Small intestine (tissue), 7 donors: ENCODE results near the gene APBA1. TPM values are rescaled to one million over a fixed set of nuclear protein-coding genes. Genes with fewer than 3 reads are reported as not detected.
A peak's percentile ranks its signal among the peaks of the same experiment; 100 is the strongest.

Source experiments
- DNase-seq, 2 donors: peaks; one replicate each; pipeline versions ENCODE4 v3.0.0 to v3.0.0-alpha.2; 2013
- FAIRE-seq: peaks from 2 replicates; lab custom pipeline; 2012; peaks lifted over from hg19 to GRCh38; lab: Jason Lieb, UNC
- H3K27ac ChIP-seq, 3 donors: one replicate each; pipeline ENCODE4 v1.5.1; 2013; ENCODE audit warnings: low read length in 2 of 3, mild to moderate bottlenecking in 2 of 3, control low read depth in 1 of 3, inconsistent platforms in 1 of 3, low read depth in 1 of 3, moderate library complexity in 1 of 3
- H3K27me3 ChIP-seq, 3 donors: one replicate each; pipeline ENCODE4 v1.6.1; 2013; ENCODE audit warnings: low read length in 3 of 3, inconsistent platforms in 1 of 3; ENCODE audit not compliant: control insufficient read depth in 3 of 3, insufficient read depth in 3 of 3
- H3K36me3 ChIP-seq, 3 donors: one replicate each; pipeline ENCODE4 v1.6.1; 2013; ENCODE audit warnings: low read length in 3 of 3, inconsistent platforms in 1 of 3, low read depth in 1 of 3, mild to moderate bottlenecking in 1 of 3, moderate library complexity in 1 of 3; ENCODE audit not compliant: control insufficient read depth in 3 of 3, insufficient read depth in 2 of 3
- H3K4me1 ChIP-seq, 3 donors: one replicate each; pipeline ENCODE4 v1.6.1; 2013; ENCODE audit warnings: low read length in 2 of 3, inconsistent platforms in 1 of 3, low read depth in 1 of 3, mild to moderate bottlenecking in 1 of 3, moderate library complexity in 1 of 3; ENCODE audit not compliant: control insufficient read depth in 3 of 3, insufficient read depth in 2 of 3
- H3K4me3 ChIP-seq, 3 donors: one replicate each; pipeline ENCODE4 v1.5.1; 2013; ENCODE audit warnings: low read length in 3 of 3, control low read depth in 1 of 3, inconsistent platforms in 1 of 3, low read depth in 1 of 3, mild to moderate bottlenecking in 1 of 3, moderate library complexity in 1 of 3
- H3K9me3 ChIP-seq, 2 donors: one replicate each; pipeline ENCODE4 v1.6.1; 2013; ENCODE audit warnings: low read depth in 1 of 2, low read length in 1 of 2; ENCODE audit not compliant: control insufficient read depth in 2 of 2, insufficient read depth in 1 of 2
- WGBS, 3 donors: extraction: QIAGEN DNeasy Blood & Tissue Kit; methylation state at CpG; one replicate each; pipeline ENCODE4 v1.1.7; 2013; 5-methylcytosine and 5-hydroxymethylcytosine counted together
- polyA plus RNA-seq, 4 donors: library from polyadenylated mRNA; stranded (reverse) in 3 of 4; unstranded in 1 of 4; fragments of 200-250 nt in 3 of 4; fragments of 120-200 nt in 1 of 4; gene quantifications; one replicate each; pipeline versions ENCODE4 v1.2.1 to v1.2.3, GENCODE V29; 2013
- donor health status: healthy with polysubstance abuse.
- donor health status: control.
- donor health status: control.
- donor health status: Bipolar disorder and iron deficiency.
- donor health status: healthy.

The APBA1 gene
- polyA plus RNA-seq, 4 donors = 0.27 to 6.7 (median 3.7) TPM; not detected in 1

DNA sequence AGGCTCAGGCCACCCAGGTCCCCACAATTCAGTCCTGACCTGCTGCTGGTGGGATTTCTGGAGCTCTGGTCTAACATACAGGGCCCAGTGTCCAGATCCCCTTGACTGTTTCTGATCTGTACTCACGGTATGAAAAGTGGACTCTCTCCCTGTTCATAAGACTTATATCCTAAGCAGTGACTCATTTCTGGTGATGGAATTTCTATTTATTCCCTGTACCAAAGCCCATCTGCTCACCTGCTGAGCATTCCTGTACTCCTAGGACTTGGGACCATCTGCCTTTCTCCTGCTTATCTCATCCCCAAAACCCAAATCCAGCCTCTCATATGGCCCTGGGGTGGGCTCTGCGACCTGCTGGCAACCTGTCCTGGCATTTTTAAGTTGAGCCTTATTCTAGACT, 86.6 kb downstream of the APBA1 start:
- FAIRE-seq = no peak
- no peak overlapping the region for H3K27ac ChIP-seq
- H3K36me3 ChIP-seq = no peaks in the 10 kb centered on the region
- H3K4me3 ChIP-seq = no peak overlapping the region
- H3K4me1 ChIP-seq = peaks cover 0 to 3% (median 0%) of the 10 kb centered on the region in 3 donors
- 60 to 75% (median 68%) methylated on average over 2 of the region's 2 CpGs for WGBS, 3 donors
- DNase-seq = no peak
- H3K9me3 ChIP-seq = no peaks in the 10 kb centered on the region
- H3K27me3 ChIP-seq = no peaks in the 10 kb centered on the region

DNA sequence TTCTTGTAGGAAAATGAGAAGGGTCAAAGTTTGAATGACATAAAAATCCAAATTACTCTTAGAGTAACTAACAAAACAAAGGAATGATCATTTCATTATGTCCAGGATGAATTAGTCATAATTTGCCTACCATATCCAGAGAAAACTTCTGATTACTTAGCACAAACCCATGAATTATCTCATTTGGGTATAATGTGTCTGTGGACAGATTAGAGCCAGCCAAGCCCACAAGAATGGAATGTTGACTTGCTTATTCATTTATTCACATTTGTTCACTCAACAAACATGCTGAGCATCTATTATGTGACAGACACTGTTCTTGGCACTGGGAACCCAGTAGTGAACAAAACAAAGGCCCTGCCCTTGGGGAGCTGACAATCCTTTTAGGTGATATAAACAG, 87.4 kb downstream of the APBA1 start:
- DNase-seq (no peak), FAIRE-seq (no peak)
- Histone ChIP-seq H3K4me3 (no peak overlapping the region), H3K27me3 (no peaks in the 10 kb centered on the region), H3K9me3 (no peaks in the 10 kb centered on the region), H3K27ac (no peak overlapping the region), H3K4me1 (peaks cover 3% of the 10 kb centered on the region in 3 donors), H3K36me3 (no peaks in the 10 kb centered on the region)

DNA sequence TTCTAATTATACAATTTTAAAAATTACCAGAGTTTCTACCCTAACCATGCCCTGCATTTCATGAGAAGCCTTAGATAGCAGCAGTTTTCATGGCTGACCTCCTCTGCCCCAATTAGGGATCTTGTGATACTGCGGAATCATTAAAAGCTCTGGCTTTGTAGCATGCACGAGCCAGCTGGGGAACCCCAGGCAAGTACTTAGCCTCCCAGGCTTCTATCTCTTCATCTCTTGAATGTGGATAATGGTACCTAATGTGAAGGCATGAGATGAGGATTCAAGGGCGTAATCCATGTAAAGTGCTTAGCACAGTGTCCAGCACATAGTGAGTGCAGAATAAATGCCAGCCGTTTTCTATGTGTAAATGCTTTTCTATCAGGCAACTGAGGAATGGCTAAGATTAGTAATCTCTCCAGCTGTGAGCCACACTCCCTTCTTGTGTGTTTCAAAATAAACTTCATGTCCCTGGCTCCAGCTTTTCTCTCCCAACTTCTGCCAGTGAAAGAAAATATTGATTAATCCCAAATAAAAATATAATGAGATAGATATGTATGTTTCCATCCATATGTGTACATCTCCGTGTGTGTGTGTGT, 88.4 kb downstream of the APBA1 start:
- H3K27me3 ChIP-seq = no peaks in the 10 kb centered on the region
- DNase-seq (no peak), FAIRE-seq (no peak)
- H3K4me3 ChIP-seq = no peak overlapping the region
- H3K36me3 ChIP-seq = no peaks in the 10 kb centered on the region
- no peaks in the 10 kb centered on the region for H3K9me3 ChIP-seq
- H3K4me1 ChIP-seq = peaks cover 3 to 7% (median 5%) of the 10 kb centered on the region in 3 donors
- WGBS, 3 donors = 70 to 81% (median 72%) methylated on average over 5 of the region's 5 CpGs
- no peak overlapping the region for H3K27ac ChIP-seq

DNA sequence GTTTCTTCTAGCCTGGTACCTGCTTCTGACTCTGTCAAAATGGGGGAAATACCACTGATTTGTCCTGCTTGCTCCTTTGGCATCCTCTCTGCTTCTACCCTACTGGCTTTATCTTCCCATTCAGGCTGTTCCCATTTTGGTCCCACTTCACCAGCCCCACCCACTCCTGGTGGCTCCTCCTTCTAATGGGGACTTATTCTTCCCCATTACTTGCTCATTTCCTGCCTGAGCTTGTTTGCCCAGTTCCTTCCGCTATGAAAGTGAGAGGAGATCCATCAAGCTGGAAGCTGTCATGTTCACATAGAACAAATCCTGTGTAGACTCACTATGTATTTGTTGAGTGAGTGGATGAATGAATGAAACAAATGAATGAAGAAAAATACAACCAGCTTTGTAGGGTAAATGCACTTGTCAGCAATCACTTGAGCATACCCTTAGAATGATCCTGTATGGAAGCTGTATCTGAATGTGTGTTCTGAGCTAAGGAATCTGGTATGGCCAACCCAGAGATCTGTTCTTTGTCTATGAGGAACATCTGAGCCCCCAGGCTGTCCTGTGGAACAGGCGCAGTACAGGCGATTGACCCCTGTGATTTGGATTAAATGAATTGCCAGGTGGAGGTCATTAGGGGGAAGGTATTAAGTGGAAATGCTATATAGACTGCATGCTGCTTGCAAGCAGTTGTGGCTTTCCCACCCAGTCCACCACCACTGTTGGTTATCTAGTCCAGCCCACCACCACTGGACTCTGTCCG, 89.5 kb downstream of the APBA1 start:
- H3K9me3 ChIP-seq = no peaks in the 10 kb centered on the region
- H3K27me3 ChIP-seq = no peaks in the 10 kb centered on the region
- 89 to 92% (median 90%) methylated on average over 4 of the region's 4 CpGs for WGBS, 3 donors
- no peak overlapping the region for H3K4me3 ChIP-seq
- no peak overlapping the region for H3K27ac ChIP-seq
- no peak for DNase-seq
- H3K36me3 ChIP-seq = no peaks in the 10 kb centered on the region
- no peak for FAIRE-seq
- peaks cover 3 to 7% (median 5%) of the 10 kb centered on the region in 3 donors for H3K4me1 ChIP-seq

- Histone ChIP-seq H3K4me1 (peaks cover 3 to 7% (median 5%) of the 10 kb centered on the region in 3 donors), H3K27ac (no peak overlapping the region), H3K9me3 (no peaks in the 10 kb centered on the region), H3K36me3 (no peaks in the 10 kb centered on the region), H3K4me3 (no peak overlapping the region), H3K27me3 (no peaks in the 10 kb centered on the region)
- 54 to 69% (median 65%) methylated on average over 5 of the region's 5 CpGs for WGBS, 3 donors
- DNase-seq (no peak), FAIRE-seq (no peak)
Observed at GRCh38 chr9:69582018-69582417, 90.2 kb downstream of the APBA1 start.

DNA sequence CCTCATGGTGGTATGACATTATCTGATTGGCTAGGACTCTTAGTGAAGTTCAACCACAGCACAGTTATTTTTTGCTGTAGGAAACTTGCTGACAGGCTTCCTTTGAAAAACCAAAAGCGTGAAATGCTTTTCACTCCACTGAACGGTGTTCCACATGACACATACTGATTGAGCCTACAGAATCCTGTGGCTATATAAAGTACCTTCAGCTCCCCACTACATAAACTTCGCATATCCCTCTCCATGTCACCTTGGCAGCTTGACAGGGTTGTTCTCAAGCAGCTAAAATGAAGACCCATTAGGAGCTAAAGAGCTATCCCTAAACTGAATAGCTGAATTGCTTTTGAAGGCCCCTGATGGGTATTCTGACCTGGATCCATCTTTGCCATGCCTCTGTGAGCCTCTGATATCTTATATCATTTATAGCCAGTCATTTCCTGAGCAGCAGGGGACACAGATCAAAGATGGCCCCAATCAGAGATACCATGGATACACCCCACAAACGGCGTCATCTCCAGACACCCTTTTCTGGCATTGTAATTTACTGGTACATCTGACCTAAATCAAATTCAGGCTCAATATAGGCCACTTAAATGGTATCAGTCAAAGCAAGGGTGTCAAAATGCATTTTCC, 91.5 kb downstream of the APBA1 start:
- Histone ChIP-seq H3K9me3 (no peaks in the 10 kb centered on the region), H3K36me3 (no peaks in the 10 kb centered on the region), H3K27me3 (no peaks in the 10 kb centered on the region), H3K4me1 (peaks cover 3 to 7% (median 5%) of the 10 kb centered on the region in 3 donors), H3K27ac (no peak overlapping the region), H3K4me3 (no peak overlapping the region)
- WGBS, 3 donors = 49 to 57% (median 51%) methylated on average over 5 of the region's 5 CpGs
- FAIRE-seq (no peak), DNase-seq (no peak)

- H3K36me3 ChIP-seq = no peaks in the 10 kb centered on the region
- peaks cover 3 to 7% (median 5%) of the 10 kb centered on the region in 3 donors for H3K4me1 ChIP-seq
- H3K27me3 ChIP-seq = no peaks in the 10 kb centered on the region
- FAIRE-seq (no peak), DNase-seq (peak; percentile 10 to 80)
- H3K27ac ChIP-seq = no peak overlapping the region
- no peak overlapping the region for H3K4me3 ChIP-seq
- H3K9me3 ChIP-seq = no peaks in the 10 kb centered on the region
- 9 to 40% (median 18%) methylated on average over 5 of the region's 5 CpGs for WGBS, 3 donors
Observed at GRCh38 chr9:69579760-69580581, 92.2 kb downstream of the APBA1 start.
